HEK293 (cell line): Measurements from ENCODE around the gene OSTM1.

Source experiments
- CTCF ChIA-PET: fragments of 350-600 bp; formaldehyde crosslinking; extraction: SDS; loops from one replicate; lab custom pipeline; 2021; ENCODE audit warnings: antibody characterized with exemption; lab: Yijun Ruan, JAX
- POLR2A ChIA-PET: fragments of 300-600 bp; formaldehyde crosslinking; extraction: SDS; loops from one replicate; lab custom pipeline; 2020; ENCODE audit warnings: antibody characterized with exemption, inconsistent platforms; lab: Yijun Ruan, JAX
- H3K27ac ChIP-seq: fragments of 200-500 bp; sonication (Bioruptor generic); 2 replicates; pipeline ENCODE4 v1.5.1; 2014; ENCODE audit warnings: low read depth, low read length, control low read depth, inconsistent platforms; ENCODE audit errors: extremely low read depth
- H3K36me3 ChIP-seq, 2 experiments: fragments of 200-500 bp in 1 of 2; sonication (Bioruptor generic) in 1 of 2; 1 replicate in 1 of 2; 2 replicates in 1 of 2; pipeline ENCODE4 v1.5.1; 2014 to 2017; ENCODE audit warnings: inconsistent platforms in 2 of 2, low read length in 2 of 2; ENCODE audit not compliant: control insufficient read depth in 2 of 2, insufficient read depth in 1 of 2
- H3K4me1 ChIP-seq: fragments of 200-500 bp; sonication (Bioruptor generic); 2 replicates; pipeline ENCODE4 v1.5.1; 2014; ENCODE audit warnings: mild to moderate bottlenecking, low read length, inconsistent platforms; ENCODE audit not compliant: control insufficient read depth, insufficient read depth
- H3K4me3 ChIP-seq: 2 replicates; pipeline ENCODE4 v1.5.1; 2011; ENCODE audit warnings: low read depth, mild to moderate bottlenecking, control low read depth, low read length, moderate library complexity
- H3K9me3 ChIP-seq: fragments of 200-500 bp; sonication (Bioruptor generic); 2 replicates; pipeline ENCODE4 v1.5.1; 2014; ENCODE audit warnings: low read depth, low read length, inconsistent platforms; ENCODE audit not compliant: control insufficient read depth, insufficient read depth
- KLF16 ChIP-seq: fragments of 450-650 bp; formaldehyde crosslinking; IDR thresholded peaks from 2 replicates; pipeline ENCODE4 v1.5.1; 2017; ENCODE audit warnings: missing biosample characterization, missing genetic modification characterization
- PRDM1 ChIP-seq: fragments of 450-650 bp; formaldehyde crosslinking; IDR thresholded peaks from 2 replicates; pipeline ENCODE4; 2016; ENCODE audit warnings: missing biosample characterization, missing genetic modification characterization
- PRDM10 ChIP-seq: fragments of 450-650 bp; formaldehyde crosslinking; IDR thresholded peaks from 2 replicates; pipeline ENCODE4 v1.5.1; 2016; ENCODE audit warnings: missing biosample characterization, missing genetic modification characterization
- RBAK ChIP-seq: fragments of 450-650 bp; formaldehyde crosslinking; IDR thresholded peaks from 2 replicates; pipeline ENCODE4 v1.5.1; 2016; ENCODE audit warnings: missing biosample characterization, missing genetic modification characterization
- ZBTB1 ChIP-seq: fragments of 450-650 bp; formaldehyde crosslinking; IDR thresholded peaks from 2 replicates; pipeline ENCODE4 v1.5.1; 2016; ENCODE audit warnings: missing biosample characterization, missing genetic modification characterization
- ZNF169 ChIP-seq: fragments of 450-650 bp; formaldehyde crosslinking; IDR thresholded peaks from 2 replicates; pipeline ENCODE4 v1.5.1; 2016; ENCODE audit warnings: missing biosample characterization, missing genetic modification characterization
- ZNF24 ChIP-seq: fragments of 450-650 bp; formaldehyde crosslinking; IDR thresholded peaks from 2 replicates; pipeline ENCODE4 v1.5.1; 2016; ENCODE audit warnings: missing biosample characterization, missing genetic modification characterization
- ZNF280C ChIP-seq: fragments of 450-650 bp; formaldehyde crosslinking; IDR thresholded peaks from 2 replicates; pipeline ENCODE4 v1.5.1; 2016; ENCODE audit warnings: missing biosample characterization, missing genetic modification characterization
- ZNF350 ChIP-seq: fragments of 450-650 bp; formaldehyde crosslinking; IDR thresholded peaks from 2 replicates; pipeline ENCODE4 v1.5.0; 2017; ENCODE audit warnings: missing biosample characterization, mild to moderate bottlenecking, missing genetic modification characterization
- ZNF37A ChIP-seq: fragments of 450-650 bp; IDR thresholded peaks from 2 replicates; pipeline ENCODE4 v1.5.1; 2018; ENCODE audit warnings: missing biosample characterization, missing genetic modification characterization
- ZNF391 ChIP-seq: fragments of 450-650 bp; formaldehyde crosslinking; IDR thresholded peaks from 2 replicates; pipeline ENCODE4 v1.5.1; 2016; ENCODE audit warnings: low read depth, missing biosample characterization, missing genetic modification characterization, borderline replicate concordance
- ZNF398 ChIP-seq: fragments of 450-650 bp; formaldehyde crosslinking; IDR thresholded peaks from 2 replicates; pipeline ENCODE4 v1.5.1; 2017; ENCODE audit warnings: missing biosample characterization, missing genetic modification characterization
- ZNF416 ChIP-seq: fragments of 450-650 bp; formaldehyde crosslinking; IDR thresholded peaks from 2 replicates; pipeline ENCODE4 v1.5.1; 2016; ENCODE audit warnings: missing biosample characterization, missing genetic modification characterization
- ZNF433 ChIP-seq: fragments of 450-650 bp; formaldehyde crosslinking; IDR thresholded peaks from 2 replicates; pipeline ENCODE4 v1.5.1; 2016; ENCODE audit warnings: missing biosample characterization, missing genetic modification characterization, low read depth
- ZNF473 ChIP-seq: fragments of 450-650 bp; formaldehyde crosslinking; IDR thresholded peaks from 2 replicates; pipeline ENCODE4 v1.5.1; 2017; ENCODE audit warnings: missing biosample characterization, missing genetic modification characterization
- ZNF510 ChIP-seq: fragments of 450-650 bp; formaldehyde crosslinking; IDR thresholded peaks from 2 replicates; pipeline ENCODE4 v1.5.1; 2018; ENCODE audit warnings: mild to moderate bottlenecking, missing genetic modification characterization, missing biosample characterization; ENCODE audit not compliant: insufficient replicate concordance
- ZNF600 ChIP-seq: fragments of 450-650 bp; formaldehyde crosslinking; IDR thresholded peaks from 2 replicates; pipeline ENCODE4 v1.5.1; 2016; ENCODE audit warnings: missing biosample characterization, missing genetic modification characterization
- ZNF692 ChIP-seq: fragments of 450-650 bp; formaldehyde crosslinking; IDR thresholded peaks from 2 replicates; pipeline ENCODE4 v1.5.1; 2016; ENCODE audit warnings: missing biosample characterization, missing genetic modification characterization
- ZNF837 ChIP-seq: fragments of 450-650 bp; formaldehyde crosslinking; IDR thresholded peaks from 2 replicates; pipeline ENCODE4 v1.5.1; 2016; ENCODE audit warnings: missing biosample characterization, missing genetic modification characterization
- TF ChIP-seq, protein P1 (sequence below): fragments of 450-650 bp; formaldehyde crosslinking; IDR thresholded peaks from 2 replicates; pipeline ENCODE4 v1.5.1; 2017; ENCODE audit warnings: missing biosample characterization, missing genetic modification characterization
- TF ChIP-seq, protein P2 (sequence below): fragments of 450-650 bp; formaldehyde crosslinking; IDR thresholded peaks from 2 replicates; pipeline ENCODE4 v1.5.1; 2016; ENCODE audit warnings: missing biosample characterization, missing genetic modification characterization
- TF ChIP-seq, protein P3 (sequence below): fragments of 450-650 bp; formaldehyde crosslinking; IDR thresholded peaks from 2 replicates; pipeline ENCODE4 v1.5.1; 2016; ENCODE audit warnings: missing biosample characterization, missing genetic modification characterization

Gene OSTM1

DNA sequence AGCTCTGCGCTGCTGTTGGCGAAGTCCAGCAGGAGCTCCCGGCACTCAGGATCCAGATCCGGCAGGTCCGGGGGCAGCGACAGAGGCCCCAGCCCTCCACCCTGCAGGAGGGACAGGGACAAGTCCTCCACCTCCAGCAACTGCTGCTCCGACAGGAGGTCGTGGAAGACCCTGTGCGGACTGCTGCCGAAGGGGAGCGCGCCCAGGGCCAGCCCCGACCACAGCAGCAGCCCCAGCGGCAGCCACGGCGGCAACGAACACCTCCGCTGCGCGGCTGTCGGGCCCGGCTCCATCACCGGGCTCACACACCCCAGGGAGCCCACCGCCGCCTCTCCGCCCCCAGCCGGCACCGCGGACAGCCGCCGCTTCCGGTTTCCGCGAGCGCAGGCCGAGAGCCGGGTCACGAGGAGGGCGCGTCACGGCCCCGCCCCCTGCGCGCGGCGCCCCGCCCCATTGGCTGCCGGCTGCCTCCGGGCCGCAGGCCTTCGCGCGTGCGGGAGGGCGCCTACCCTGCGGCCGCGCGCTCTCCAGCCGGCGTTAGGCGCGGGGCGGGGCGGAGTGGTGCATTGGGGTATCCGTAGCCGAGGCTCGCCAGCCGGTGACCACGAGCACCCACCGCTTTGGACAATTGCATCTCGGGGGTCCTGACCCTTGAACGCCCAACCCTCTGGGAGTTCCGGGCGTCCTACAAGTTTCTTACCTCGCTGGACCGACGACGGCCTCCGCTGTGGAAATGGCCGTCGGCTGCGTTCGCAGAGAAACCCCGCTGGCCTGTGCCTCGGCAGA, at the start of gene OSTM1:
TSS of gene OSTM1 (minus strand) at position 383 of the 786 bp plus-strand sequence. CDS start at position 293, 90 bp downstream.
- ChIA-PET CTCF (interaction anchor here (0.6 kb wide), 1 partner anchor 547 kb away, joined by 6 read pairs; no protein-coding TSS in a partner anchor), POLR2A (interaction anchor here (0.6 kb wide), 2 partner anchors 9 to 187 kb away, joined by 3 read pairs; partner anchors contain the start of gene SNX3)
- peak within 1 kb of the TSS; percentile 99 for H3K4me3 ChIP-seq
- H3K36me3 ChIP-seq = peaks cover 3 to 6% of the 10 kb centered on the region in 2 experiments; a peak in 2 of 3 replicates
- no peaks in the 10 kb centered on the region for H3K4me1 ChIP-seq
- peak within 1 kb of the TSS; percentile 64; the same call in 1 of the 2 replicates for H3K27ac ChIP-seq
- no peaks in the 10 kb centered on the region for H3K9me3 ChIP-seq
- TF ChIP-seq KLF16 (tag by site-specific recombination) (peak; percentile 37; the same call in 1 of the 2 replicates), ZNF433 (tag by site-specific recombination) (no peak), PRDM1 (tag by site-specific recombination) (no peak), ZNF837 (tag by site-specific recombination) (no peak), ZNF37A (tag by site-specific recombination) (no peak), ZNF280C (no peak), ZNF692 (tag by site-specific recombination) (peak; percentile 57; the same call in 1 of the 2 replicates), ZNF350 (tag by site-specific recombination) (no peak), PRDM10 (tag by site-specific recombination) (peak; percentile 60; the same call in 1 of the 2 replicates), ZNF600 (peak; percentile 89), ZNF398 (tag by site-specific recombination) (no peak), ZNF169 (tag by site-specific recombination) (no peak), ZNF24 (tag by site-specific recombination) (0 out of 2 replicates have a peak, but pooled peaks have one; percentile 22), ZNF510 (tag by site-specific recombination) (no peak), ZNF473 (tag by site-specific recombination) (no peak), RBAK (tag by site-specific recombination) (no peak), ZNF416 (tag by site-specific recombination) (no peak), ZNF391 (tag by site-specific recombination) (0 out of 2 replicates have a peak, but pooled peaks have one; percentile 24), ZBTB1 (tag by site-specific recombination) (no peak)
- TF ChIP-seq, protein P1, sequence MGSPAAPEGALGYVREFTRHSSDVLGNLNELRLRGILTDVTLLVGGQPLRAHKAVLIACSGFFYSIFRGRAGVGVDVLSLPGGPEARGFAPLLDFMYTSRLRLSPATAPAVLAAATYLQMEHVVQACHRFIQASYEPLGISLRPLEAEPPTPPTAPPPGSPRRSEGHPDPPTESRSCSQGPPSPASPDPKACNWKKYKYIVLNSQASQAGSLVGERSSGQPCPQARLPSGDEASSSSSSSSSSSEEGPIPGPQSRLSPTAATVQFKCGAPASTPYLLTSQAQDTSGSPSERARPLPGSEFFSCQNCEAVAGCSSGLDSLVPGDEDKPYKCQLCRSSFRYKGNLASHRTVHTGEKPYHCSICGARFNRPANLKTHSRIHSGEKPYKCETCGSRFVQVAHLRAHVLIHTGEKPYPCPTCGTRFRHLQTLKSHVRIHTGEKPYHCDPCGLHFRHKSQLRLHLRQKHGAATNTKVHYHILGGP = no peak
- TF ChIP-seq, protein P2, sequence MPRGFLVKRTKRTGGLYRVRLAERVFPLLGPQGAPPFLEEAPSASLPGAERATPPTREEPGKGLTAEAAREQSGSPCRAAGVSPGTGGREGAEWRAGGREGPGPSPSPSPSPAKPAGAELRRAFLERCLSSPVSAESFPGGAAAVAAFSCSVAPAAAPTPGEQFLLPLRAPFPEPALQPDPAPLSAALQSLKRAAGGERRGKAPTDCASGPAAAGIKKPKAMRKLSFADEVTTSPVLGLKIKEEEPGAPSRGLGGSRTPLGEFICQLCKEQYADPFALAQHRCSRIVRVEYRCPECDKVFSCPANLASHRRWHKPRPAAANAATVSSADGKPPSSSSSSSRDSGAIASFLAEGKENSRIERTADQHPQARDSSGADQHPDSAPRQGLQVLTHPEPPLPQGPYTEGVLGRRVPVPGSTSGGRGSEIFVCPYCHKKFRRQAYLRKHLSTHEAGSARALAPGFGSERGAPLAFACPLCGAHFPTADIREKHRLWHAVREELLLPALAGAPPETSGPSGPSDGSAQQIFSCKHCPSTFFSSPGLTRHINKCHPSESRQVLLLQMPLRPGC = 0 out of 2 replicates have a peak, but pooled peaks have one; percentile 7
- TF ChIP-seq, protein P3, sequence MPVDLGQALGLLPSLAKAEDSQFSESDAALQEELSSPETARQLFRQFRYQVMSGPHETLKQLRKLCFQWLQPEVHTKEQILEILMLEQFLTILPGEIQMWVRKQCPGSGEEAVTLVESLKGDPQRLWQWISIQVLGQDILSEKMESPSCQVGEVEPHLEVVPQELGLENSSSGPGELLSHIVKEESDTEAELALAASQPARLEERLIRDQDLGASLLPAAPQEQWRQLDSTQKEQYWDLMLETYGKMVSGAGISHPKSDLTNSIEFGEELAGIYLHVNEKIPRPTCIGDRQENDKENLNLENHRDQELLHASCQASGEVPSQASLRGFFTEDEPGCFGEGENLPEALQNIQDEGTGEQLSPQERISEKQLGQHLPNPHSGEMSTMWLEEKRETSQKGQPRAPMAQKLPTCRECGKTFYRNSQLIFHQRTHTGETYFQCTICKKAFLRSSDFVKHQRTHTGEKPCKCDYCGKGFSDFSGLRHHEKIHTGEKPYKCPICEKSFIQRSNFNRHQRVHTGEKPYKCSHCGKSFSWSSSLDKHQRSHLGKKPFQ (tag by site-specific recombination) = no peak
